ENCODE measurements around the gene GHRH.
A peak's percentile ranks its signal among the peaks of the same experiment; 100 is the strongest.

The GHRH gene

DNA sequence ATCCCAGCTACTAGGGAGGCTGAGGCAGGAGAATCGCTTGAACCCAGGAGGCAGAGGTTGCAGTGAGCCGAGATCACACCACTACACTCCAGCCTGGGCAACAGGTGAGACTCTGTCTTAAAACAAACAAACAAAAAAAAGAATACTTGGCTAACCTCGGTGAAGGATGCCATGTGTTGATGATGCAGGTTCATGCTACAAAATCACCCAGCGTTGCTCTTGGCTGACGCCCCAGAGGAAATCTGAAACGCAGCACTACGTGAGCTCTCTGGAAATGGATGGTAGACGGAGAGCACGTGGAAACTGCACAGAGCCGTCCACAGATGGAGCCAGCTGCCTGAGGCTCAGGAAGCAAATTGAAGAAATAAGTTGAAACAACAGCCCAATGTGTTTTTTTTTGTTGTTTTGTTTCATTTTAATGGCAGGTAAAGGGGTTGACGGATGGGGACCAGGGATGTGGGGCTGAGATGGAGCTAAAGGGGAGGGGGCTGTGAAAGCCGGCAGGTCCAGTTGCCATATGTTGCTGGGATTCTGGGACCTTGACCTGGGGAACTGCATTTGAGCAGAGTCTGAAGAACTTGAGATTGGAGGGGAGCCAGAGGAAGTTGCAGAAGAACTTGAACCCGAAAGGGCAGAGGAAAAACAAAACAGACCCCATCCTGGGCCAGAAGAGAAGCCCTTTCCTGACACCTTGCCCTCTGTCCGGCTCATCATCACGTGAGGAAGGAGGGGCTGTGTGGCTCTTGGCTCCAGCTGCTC is 15.1 kb upstream of the GHRH start:
- TF ChIP-seq, protein P1, sequence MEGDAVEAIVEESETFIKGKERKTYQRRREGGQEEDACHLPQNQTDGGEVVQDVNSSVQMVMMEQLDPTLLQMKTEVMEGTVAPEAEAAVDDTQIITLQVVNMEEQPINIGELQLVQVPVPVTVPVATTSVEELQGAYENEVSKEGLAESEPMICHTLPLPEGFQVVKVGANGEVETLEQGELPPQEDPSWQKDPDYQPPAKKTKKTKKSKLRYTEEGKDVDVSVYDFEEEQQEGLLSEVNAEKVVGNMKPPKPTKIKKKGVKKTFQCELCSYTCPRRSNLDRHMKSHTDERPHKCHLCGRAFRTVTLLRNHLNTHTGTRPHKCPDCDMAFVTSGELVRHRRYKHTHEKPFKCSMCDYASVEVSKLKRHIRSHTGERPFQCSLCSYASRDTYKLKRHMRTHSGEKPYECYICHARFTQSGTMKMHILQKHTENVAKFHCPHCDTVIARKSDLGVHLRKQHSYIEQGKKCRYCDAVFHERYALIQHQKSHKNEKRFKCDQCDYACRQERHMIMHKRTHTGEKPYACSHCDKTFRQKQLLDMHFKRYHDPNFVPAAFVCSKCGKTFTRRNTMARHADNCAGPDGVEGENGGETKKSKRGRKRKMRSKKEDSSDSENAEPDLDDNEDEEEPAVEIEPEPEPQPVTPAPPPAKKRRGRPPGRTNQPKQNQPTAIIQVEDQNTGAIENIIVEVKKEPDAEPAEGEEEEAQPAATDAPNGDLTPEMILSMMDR (IDR thresholded peaks at IDR 0.05; ENCODE audit: low read depth, low read length, missing control alignments) = peak; percentile 23
- no peak overlapping the region for H3K4me3 ChIP-seq (replicated peaks; ENCODE audit: low read depth, low read length)
- DNase-seq (ENCODE audit: extremely low read depth, low read depth) = peak; percentile 85

DNA sequence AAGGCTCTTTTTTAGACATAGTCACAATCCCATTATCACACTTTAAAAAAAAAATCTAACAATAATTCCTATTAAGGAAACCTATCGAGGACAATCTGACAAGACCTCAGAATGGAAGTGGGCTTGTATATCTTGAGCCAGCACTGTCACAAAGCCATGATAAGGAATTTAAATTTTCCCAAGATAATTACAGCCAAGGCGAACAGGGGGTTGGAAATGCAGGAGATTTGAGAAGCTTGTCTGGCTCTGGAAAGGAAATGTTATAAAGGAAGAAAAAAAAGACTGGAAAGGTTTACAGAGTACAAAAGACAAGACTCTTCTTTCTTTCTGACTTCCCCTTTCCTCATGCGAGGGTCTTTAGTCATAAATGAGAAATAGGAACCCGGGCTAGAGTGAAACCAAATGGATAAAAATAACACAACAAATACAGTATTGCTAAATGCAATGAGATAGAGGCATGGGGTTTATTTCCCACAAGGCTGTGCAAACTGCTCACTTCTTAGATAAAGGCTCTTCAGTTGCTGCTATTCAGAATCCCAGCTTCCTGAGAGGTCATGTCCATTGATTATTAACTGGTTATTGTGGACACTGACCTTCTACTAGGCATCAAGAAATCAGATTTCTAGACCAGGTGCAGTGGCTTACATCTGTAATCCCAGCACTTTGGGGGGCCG is 13.4 kb upstream of the GHRH start:
- H3K4me3 ChIP-seq (replicated peaks; ENCODE audit: low read depth, low read length) = no peak overlapping the region
- DNase-seq (ENCODE audit: extremely low read depth, low read depth) = no peak
- TF ChIP-seq, protein P1 (IDR thresholded peaks at IDR 0.05; ENCODE audit: low read depth, low read length, missing control alignments) = no peak

DNA sequence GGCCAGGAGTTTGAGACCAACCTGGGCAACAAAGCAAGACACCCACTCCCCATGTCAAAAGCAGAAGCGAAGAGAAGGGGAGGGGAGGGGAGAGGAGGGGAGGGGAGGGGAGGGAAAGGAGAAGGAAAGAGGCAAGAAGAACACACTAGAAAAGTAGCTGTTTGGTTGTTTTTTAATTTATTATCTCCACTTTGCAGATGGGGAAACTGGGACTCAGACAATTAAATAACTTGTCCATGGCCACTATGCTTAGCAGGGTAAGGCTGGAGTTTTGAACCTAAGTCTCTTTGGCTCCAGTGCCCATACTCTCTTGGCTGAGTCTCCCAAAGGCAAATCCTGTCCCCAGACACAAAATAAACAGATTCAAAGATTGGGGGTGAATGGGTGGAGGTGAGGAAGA is 12.4 kb upstream of the GHRH start:
- DNase-seq (ENCODE audit: extremely low read depth, low read depth) = no peak
- no peak overlapping the region for H3K4me3 ChIP-seq (replicated peaks; ENCODE audit: low read depth, low read length)
- TF ChIP-seq, protein P1 (IDR thresholded peaks at IDR 0.05; ENCODE audit: low read depth, low read length, missing control alignments) = no peak

DNA sequence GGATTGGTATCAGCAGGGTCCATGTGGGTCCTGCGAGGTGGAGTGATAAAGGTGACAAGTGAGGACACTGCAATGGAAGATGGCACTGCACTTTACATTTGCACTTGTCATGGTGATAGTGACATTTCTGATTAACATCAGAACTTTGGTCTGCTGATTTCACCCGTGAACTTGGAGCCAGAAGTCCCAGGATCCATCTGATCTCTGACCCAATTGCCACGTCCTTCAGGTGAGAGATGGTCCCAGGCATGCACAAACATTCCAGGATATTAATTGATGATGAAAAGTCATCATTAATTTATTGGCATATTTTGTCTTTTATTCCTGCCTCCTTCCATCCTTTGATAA is 9.8 kb upstream of the GHRH start:
- TF ChIP-seq, protein P1 (IDR thresholded peaks at IDR 0.05; ENCODE audit: low read depth, low read length, missing control alignments) = no peak
- no peak overlapping the region for H3K4me3 ChIP-seq (replicated peaks; ENCODE audit: low read depth, low read length)

DNA sequence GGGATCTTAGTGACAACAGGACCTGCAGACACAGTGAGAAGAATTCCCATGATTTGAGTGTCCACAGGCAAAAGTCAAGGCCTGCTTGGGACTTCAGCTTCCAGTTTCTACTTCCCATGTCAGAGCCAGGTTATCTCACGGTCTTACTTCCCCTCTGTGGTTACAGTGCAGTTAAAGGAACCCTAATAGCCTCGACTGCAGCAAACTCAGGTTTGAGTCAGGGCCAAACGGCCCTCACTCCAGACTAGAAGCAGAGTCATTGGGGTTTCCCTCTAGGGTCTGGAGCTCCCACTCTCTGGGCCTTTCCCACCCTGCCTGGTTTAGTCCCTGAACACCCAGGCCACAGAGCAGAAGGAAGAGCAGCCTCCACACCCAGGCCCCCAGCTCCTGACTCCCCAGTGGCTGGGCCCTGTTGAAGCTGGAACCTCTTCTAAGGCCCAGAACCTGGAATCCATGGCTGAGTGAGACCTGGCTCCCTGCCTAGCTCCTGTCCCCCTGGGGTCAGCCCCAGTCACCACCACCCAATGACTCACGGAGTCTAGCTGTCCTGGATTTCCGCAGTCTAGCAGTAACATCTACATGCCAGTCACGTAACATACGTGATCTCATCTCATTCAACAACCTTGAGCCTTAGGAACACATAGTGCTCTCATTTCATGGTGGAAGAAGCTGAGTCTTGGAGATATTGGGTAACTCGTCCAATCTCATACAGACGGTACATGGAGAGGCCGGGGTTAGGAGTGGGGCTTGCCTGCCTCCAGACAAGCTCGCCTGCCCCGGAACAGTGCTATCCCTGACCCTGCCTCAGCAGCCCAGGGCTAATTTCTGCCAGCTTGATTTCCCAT is 9.2 kb upstream of the GHRH start:
- H3K4me3 ChIP-seq (replicated peaks; ENCODE audit: low read depth, low read length) = no peak overlapping the region
- DNase-seq (ENCODE audit: extremely low read depth, low read depth) = no peak
- TF ChIP-seq, protein P1 (IDR thresholded peaks at IDR 0.05; ENCODE audit: low read depth, low read length, missing control alignments) = no peak

More for the DNA sequence above, 9.8 kb upstream of the GHRH start:
- DNase-seq (ENCODE audit: extremely low read depth, low read depth) = no peak

DNA sequence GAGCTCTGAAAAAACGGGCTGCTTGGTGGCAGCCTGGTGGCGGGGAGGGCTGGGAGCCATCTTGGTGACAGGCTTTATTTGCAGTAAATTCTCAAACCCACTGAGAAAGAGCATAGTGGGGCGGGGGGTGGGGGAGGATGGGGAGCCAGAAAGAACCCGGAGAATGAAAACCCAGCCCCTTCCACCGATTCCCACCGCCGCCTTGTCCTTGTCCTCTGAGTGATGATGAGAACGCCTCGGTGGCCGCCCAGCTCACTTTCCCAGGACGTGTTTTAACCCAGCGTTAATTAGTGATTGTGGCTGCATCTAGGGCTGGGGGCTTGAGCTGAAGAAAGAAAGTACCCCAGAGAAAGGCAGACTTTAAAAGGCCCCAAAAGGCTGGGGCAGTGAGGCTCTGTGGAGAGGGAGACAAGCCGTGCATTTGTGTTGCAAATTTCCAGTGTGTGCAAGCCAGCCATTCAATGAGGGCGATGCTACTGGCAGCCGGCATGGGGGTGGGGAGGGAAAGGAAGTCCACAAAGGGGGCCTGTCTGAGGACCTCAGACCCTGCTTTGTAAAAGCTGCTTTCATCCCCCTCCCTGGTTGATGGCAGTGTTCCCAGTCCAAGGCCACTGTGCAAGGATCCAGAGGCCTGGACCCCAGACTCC is 6.2 kb upstream of the GHRH start:
- no peak overlapping the region for H3K4me3 ChIP-seq (replicated peaks; ENCODE audit: low read depth, low read length)
- TF ChIP-seq, protein P1 (IDR thresholded peaks at IDR 0.05; ENCODE audit: low read depth, low read length, missing control alignments) = no peak

More for the DNA sequence above, 6.2 kb upstream of the GHRH start:
- no peak for DNase-seq (ENCODE audit: extremely low read depth, low read depth)
